ENCODE data around the gene CDHR3.

DNA sequence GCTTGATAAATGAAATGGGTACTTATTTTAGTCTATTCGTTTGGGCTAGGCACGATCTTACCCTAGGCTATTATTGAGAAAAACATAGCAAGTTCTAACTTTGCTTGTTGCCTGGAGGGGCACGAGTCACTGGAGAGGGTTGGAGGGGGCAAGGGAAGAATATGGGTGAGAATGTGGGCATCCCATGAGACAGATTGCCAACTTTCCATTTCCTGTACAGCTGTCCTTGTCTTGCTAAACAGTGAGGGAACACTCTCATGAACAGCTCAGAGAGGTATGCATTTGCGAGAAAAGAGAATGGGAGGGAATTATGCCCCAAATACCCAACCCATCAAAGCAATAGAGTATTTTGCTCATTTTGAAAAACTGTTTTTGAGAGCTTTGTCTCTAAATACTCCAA lies 9.2 kb downstream of the CDHR3 start:
- no peak for TF ChIP-seq RAD21 (IDR thresholded peaks at IDR 0.05)
- TF ChIP-seq, protein P1, sequence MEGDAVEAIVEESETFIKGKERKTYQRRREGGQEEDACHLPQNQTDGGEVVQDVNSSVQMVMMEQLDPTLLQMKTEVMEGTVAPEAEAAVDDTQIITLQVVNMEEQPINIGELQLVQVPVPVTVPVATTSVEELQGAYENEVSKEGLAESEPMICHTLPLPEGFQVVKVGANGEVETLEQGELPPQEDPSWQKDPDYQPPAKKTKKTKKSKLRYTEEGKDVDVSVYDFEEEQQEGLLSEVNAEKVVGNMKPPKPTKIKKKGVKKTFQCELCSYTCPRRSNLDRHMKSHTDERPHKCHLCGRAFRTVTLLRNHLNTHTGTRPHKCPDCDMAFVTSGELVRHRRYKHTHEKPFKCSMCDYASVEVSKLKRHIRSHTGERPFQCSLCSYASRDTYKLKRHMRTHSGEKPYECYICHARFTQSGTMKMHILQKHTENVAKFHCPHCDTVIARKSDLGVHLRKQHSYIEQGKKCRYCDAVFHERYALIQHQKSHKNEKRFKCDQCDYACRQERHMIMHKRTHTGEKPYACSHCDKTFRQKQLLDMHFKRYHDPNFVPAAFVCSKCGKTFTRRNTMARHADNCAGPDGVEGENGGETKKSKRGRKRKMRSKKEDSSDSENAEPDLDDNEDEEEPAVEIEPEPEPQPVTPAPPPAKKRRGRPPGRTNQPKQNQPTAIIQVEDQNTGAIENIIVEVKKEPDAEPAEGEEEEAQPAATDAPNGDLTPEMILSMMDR (IDR thresholded peaks at IDR 0.05; ENCODE audit: low read depth, low read length, missing input control): no peak
- TF ChIP-seq, protein P2, sequence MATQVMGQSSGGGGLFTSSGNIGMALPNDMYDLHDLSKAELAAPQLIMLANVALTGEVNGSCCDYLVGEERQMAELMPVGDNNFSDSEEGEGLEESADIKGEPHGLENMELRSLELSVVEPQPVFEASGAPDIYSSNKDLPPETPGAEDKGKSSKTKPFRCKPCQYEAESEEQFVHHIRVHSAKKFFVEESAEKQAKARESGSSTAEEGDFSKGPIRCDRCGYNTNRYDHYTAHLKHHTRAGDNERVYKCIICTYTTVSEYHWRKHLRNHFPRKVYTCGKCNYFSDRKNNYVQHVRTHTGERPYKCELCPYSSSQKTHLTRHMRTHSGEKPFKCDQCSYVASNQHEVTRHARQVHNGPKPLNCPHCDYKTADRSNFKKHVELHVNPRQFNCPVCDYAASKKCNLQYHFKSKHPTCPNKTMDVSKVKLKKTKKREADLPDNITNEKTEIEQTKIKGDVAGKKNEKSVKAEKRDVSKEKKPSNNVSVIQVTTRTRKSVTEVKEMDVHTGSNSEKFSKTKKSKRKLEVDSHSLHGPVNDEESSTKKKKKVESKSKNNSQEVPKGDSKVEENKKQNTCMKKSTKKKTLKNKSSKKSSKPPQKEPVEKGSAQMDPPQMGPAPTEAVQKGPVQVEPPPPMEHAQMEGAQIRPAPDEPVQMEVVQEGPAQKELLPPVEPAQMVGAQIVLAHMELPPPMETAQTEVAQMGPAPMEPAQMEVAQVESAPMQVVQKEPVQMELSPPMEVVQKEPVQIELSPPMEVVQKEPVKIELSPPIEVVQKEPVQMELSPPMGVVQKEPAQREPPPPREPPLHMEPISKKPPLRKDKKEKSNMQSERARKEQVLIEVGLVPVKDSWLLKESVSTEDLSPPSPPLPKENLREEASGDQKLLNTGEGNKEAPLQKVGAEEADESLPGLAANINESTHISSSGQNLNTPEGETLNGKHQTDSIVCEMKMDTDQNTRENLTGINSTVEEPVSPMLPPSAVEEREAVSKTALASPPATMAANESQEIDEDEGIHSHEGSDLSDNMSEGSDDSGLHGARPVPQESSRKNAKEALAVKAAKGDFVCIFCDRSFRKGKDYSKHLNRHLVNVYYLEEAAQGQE (IDR thresholded peaks at IDR 0.05): no peak
- TF ChIP-seq, protein P3, sequence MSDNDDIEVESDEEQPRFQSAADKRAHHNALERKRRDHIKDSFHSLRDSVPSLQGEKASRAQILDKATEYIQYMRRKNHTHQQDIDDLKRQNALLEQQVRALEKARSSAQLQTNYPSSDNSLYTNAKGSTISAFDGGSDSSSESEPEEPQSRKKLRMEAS (IDR thresholded peaks at IDR 0.05): no peak
- TF ChIP-seq JUND (IDR thresholded peaks at IDR 0.05): no peak
- no peak for TF ChIP-seq YY1 (IDR thresholded peaks at IDR 0.05)
- no peak for TF ChIP-seq HNF4A (conservative IDR thresholded peaks at IDR 0.05)
- TF ChIP-seq TAF1 (conservative IDR thresholded peaks at IDR 0.05): no peak

Data from liver (tissue), 3 donors.